KMS-11 (cell line): ENCODE results near the gene MYH7B.

Experiments used
- H2AFZ ChIP-seq: fragments of 200-600 bp; sonication (generic); 2 replicates; pipeline ENCODE4 v1.6.1; 2016; ENCODE audit warnings: antibody characterized with exemption, mixed run types, low read depth
- H3K27ac ChIP-seq: fragments of 200-600 bp; sonication (generic); 2 replicates; pipeline ENCODE4 v1.6.1; 2016; ENCODE audit warnings: mild to moderate bottlenecking, mixed run types
- H3K27me3 ChIP-seq: fragments of 200-600 bp; sonication (generic); 2 replicates; pipeline ENCODE4 v1.6.1; 2017; ENCODE audit warnings: mild to moderate bottlenecking, low read depth, mixed run types, moderate library complexity; ENCODE audit not compliant: insufficient read depth
- H3K36me3 ChIP-seq: fragments of 200-600 bp; sonication (generic); 2 replicates; pipeline ENCODE4 v1.6.1; 2017; ENCODE audit warnings: mild to moderate bottlenecking, mixed run types; ENCODE audit not compliant: insufficient read depth
- H3K4me1 ChIP-seq: fragments of 200-600 bp; sonication (generic); 2 replicates; pipeline ENCODE4 v1.6.1; 2016; ENCODE audit warnings: mild to moderate bottlenecking, low read depth, mixed run types; ENCODE audit not compliant: poor library complexity, severe bottlenecking
- H3K4me2 ChIP-seq: fragments of 200-600 bp; sonication (generic); 2 replicates; pipeline ENCODE4 v1.7.0; 2016; ENCODE audit warnings: mild to moderate bottlenecking, mixed run types
- H3K4me3 ChIP-seq: fragments of 200-600 bp; sonication (generic); IDR thresholded peaks from 2 replicates; pipeline ENCODE4 v1.6.1; 2017; ENCODE audit warnings: low read depth, low read length, mixed read lengths; ENCODE audit not compliant: insufficient read depth
- H3K79me2 ChIP-seq: fragments of 200-600 bp; sonication (generic); 2 replicates; pipeline ENCODE4 v1.6.1; 2016; ENCODE audit warnings: low read depth, mixed run types; ENCODE audit not compliant: insufficient read depth
- H3K9ac ChIP-seq: fragments of 200-600 bp; sonication (generic); 2 replicates; pipeline ENCODE4 v1.6.1; 2016; ENCODE audit warnings: mild to moderate bottlenecking, mixed run types
- H4K20me1 ChIP-seq: fragments of 200-600 bp; sonication (generic); 2 replicates; pipeline ENCODE4 v1.6.1; 2016; ENCODE audit warnings: mild to moderate bottlenecking, mixed run types; ENCODE audit not compliant: insufficient read depth
- CTCF ChIP-seq: fragments of 200-600 bp; sonication (generic); conservative IDR thresholded peaks from 2 replicates; pipeline ENCODE4 v1.6.1; 2017; ENCODE audit warnings: low read depth, mild to moderate bottlenecking, antibody characterized with exemption, low read length, moderate library complexity, mixed read lengths

The MYH7B gene

GRCh38 chr20:34954904-34955230 lies 801 bp upstream of the MYH7B start:
- TF ChIP-seq CTCF, result no peak
- Histone ChIP-seq H2AFZ (peak overlapping the region; percentile 88), H3K27ac (peak overlapping the region; percentile 52), H3K27me3 (no peaks in the 10 kb centered on the region), H3K4me1 (peaks cover 17% of the 10 kb centered on the region), H3K79me2 (no peaks in the 10 kb centered on the region; the same call in 1 of the 2 replicates), H3K36me3 (no peaks in the 10 kb centered on the region), H3K4me3 (no peak overlapping the region), H3K4me2 (peak overlapping the region; percentile 99), H4K20me1 (no peaks in the 10 kb centered on the region), H3K9ac (peak overlapping the region; percentile 77)

- H3K4me2 ChIP-seq, result peak overlapping the region; percentile 99
- TF ChIP-seq CTCF, result 0 out of 2 replicates have a peak, but pooled peaks have one; percentile 13
- peaks cover 17% of the 10 kb centered on the region for H3K4me1 ChIP-seq
- H3K4me3 ChIP-seq, result no peak overlapping the region
- no peaks in the 10 kb centered on the region for H3K27me3 ChIP-seq
- H3K36me3 ChIP-seq, result no peaks in the 10 kb centered on the region
- peak overlapping the region; percentile 88 for H2AFZ ChIP-seq
- H3K79me2 ChIP-seq, result no peaks in the 10 kb centered on the region; the same call in 1 of the 2 replicates
- H4K20me1 ChIP-seq, result no peaks in the 10 kb centered on the region
- H3K9ac ChIP-seq, result peak overlapping the region; percentile 77; the same call in 1 of the 2 replicates
- H3K27ac ChIP-seq, result peak overlapping the region; percentile 52
Measured at GRCh38 chr20:34956041-34956458, 382 bp downstream of the MYH7B start.

GRCh38 chr20:34956751-34957472 lies 1.2 kb downstream of the MYH7B start:
- Histone ChIP-seq H3K27ac (no peak overlapping the region), H3K4me1 (peaks cover 14% of the 10 kb centered on the region), H3K4me3 (no peak overlapping the region), H3K4me2 (no peak overlapping the region), H4K20me1 (no peaks in the 10 kb centered on the region), H3K27me3 (no peaks in the 10 kb centered on the region), H3K9ac (no peak overlapping the region), H3K36me3 (no peaks in the 10 kb centered on the region), H2AFZ (peak overlapping the region; percentile 88; the same call in 1 of the 2 replicates), H3K79me2 (no peaks in the 10 kb centered on the region; the same call in 1 of the 2 replicates)
- no peak for TF ChIP-seq CTCF

- no peaks in the 10 kb centered on the region for H4K20me1 ChIP-seq
- no peak overlapping the region for H3K9ac ChIP-seq
- no peak for TF ChIP-seq CTCF
Measured at GRCh38 chr20:34964486-34964885, 8.8 kb downstream of the MYH7B start.

More at GRCh38 chr20:34964486-34964885, 8.8 kb downstream of the MYH7B start:
- Histone ChIP-seq H3K4me2 (no peak overlapping the region), H3K36me3 (no peaks in the 10 kb centered on the region), H3K27ac (no peak overlapping the region), H3K79me2 (no peaks in the 10 kb centered on the region), H3K4me1 (no peaks in the 10 kb centered on the region), H3K4me3 (no peak overlapping the region), H3K27me3 (no peaks in the 10 kb centered on the region), H2AFZ (no peak overlapping the region)
